Liver (tissue), 9 donors: ENCODE measurements around the gene ZNF134. TPM values are rescaled to one million over a fixed set of nuclear protein-coding genes. Genes with fewer than 3 reads are reported as not detected.
A peak's percentile ranks its signal among the peaks of the same experiment; 100 is the strongest.

Source experiments
- DNase-seq: peaks from one replicate; pipeline ENCODE4 v3.0.0-alpha.2; 2017; ENCODE audit warnings: low spot score
- H3K27ac ChIP-seq, 2 donors: one replicate each; pipeline ENCODE4 v1.7.0; 2013; ENCODE audit warnings: inconsistent platforms in 2 of 2, low read length in 2 of 2, control low read depth in 1 of 2, low read depth in 1 of 2, mild to moderate bottlenecking in 1 of 2
- H3K27me3 ChIP-seq, 4 donors: one replicate each; pipeline versions ENCODE4 v1.6.1 to v1.7.0; 2013; ENCODE audit warnings: low read length in 3 of 4, inconsistent platforms in 1 of 4, mild to moderate bottlenecking in 1 of 4, moderate library complexity in 1 of 4; ENCODE audit not compliant: control insufficient read depth in 4 of 4, insufficient read depth in 4 of 4
- H3K36me3 ChIP-seq, 4 donors: one replicate each; pipeline versions ENCODE4 v1.6.1 to v1.7.0; 2013; ENCODE audit warnings: low read length in 3 of 4, mild to moderate bottlenecking in 3 of 4, low read depth in 1 of 4, moderate library complexity in 1 of 4; ENCODE audit not compliant: control insufficient read depth in 4 of 4, insufficient read depth in 3 of 4
- H3K4me1 ChIP-seq, 4 donors: one replicate each; pipeline versions ENCODE4 v1.6.1 to v1.7.0; 2013; ENCODE audit warnings: low read length in 3 of 4, mild to moderate bottlenecking in 3 of 4, moderate library complexity in 1 of 4; ENCODE audit not compliant: control insufficient read depth in 4 of 4, insufficient read depth in 4 of 4
- H3K4me3 ChIP-seq, 3 donors: one replicate each; pipeline versions ENCODE4 v1.6.1 to v1.7.0; 2013; ENCODE audit warnings: low read length in 3 of 3, control low read depth in 1 of 3, low read depth in 1 of 3, mild to moderate bottlenecking in 1 of 3
- H3K9ac ChIP-seq, 2 donors: one replicate each; pipeline ENCODE4 v1.7.0; 2013; ENCODE audit warnings: low read length in 2 of 2, mild to moderate bottlenecking in 2 of 2, moderate library complexity in 2 of 2, control low read depth in 1 of 2, low read depth in 1 of 2
- H3K9me3 ChIP-seq, 4 donors: one replicate each; pipeline versions ENCODE4 v1.6.1 to v1.7.0; 2013; ENCODE audit warnings: low read length in 3 of 4; ENCODE audit not compliant: control insufficient read depth in 4 of 4
- ATF3 ChIP-seq: IDR thresholded peaks from 2 replicates; pipeline ENCODE4 v1.6.1; 2016; ENCODE audit warnings: antibody characterized with exemption
- CTCF ChIP-seq: fragments of 150-350 bp; IDR thresholded peaks from 2 replicates; pipeline ENCODE4 v1.5.1; 2017; ENCODE audit warnings: improper control_type of control experiment, low read depth, low read length; ENCODE audit not compliant: missing input control
- EGR1 ChIP-seq, 2 donors: IDR thresholded peaks; 2 replicates each; pipeline ENCODE4 v1.6.1; 2016 to 2018; ENCODE audit warnings: antibody characterized with exemption in 2 of 2, low read depth in 2 of 2
- FOXA1 ChIP-seq: IDR thresholded peaks from 2 replicates; pipeline ENCODE4 v1.6.1; 2016; ENCODE audit warnings: antibody characterized with exemption
- FOXA2 ChIP-seq: IDR thresholded peaks from 2 replicates; pipeline ENCODE4 v1.6.1; 2016; ENCODE audit warnings: antibody characterized with exemption
- GABPA ChIP-seq, 2 donors: IDR thresholded peaks in 1 of 2; conservative IDR thresholded peaks in 1 of 2; 2 replicates each; pipeline ENCODE4 v1.6.1; 2016; ENCODE audit warnings: antibody characterized with exemption in 2 of 2, mild to moderate bottlenecking in 1 of 2, moderate library complexity in 1 of 2
- HNF4A ChIP-seq, 2 donors: conservative IDR thresholded peaks; 2 replicates each; pipeline ENCODE4 v1.6.1; 2016; ENCODE audit warnings: antibody characterized with exemption in 2 of 2, mild to moderate bottlenecking in 2 of 2
- HNF4G ChIP-seq: IDR thresholded peaks from 2 replicates; pipeline ENCODE4 v1.6.1; 2016; ENCODE audit warnings: antibody characterized with exemption
- JUND ChIP-seq, 2 donors: IDR thresholded peaks; 2 replicates each; pipeline ENCODE4 v1.6.1; 2016; ENCODE audit warnings: antibody characterized with exemption in 2 of 2
- MAX ChIP-seq: IDR thresholded peaks from 2 replicates; pipeline ENCODE4 v1.6.1; 2016; ENCODE audit warnings: antibody characterized with exemption
- NR2F2 ChIP-seq: IDR thresholded peaks from 2 replicates; pipeline ENCODE4 v1.6.1; 2016; ENCODE audit warnings: antibody characterized with exemption
- RAD21 ChIP-seq, 2 donors: IDR thresholded peaks; 2 replicates each; pipeline ENCODE4 v1.6.1; 2016; ENCODE audit warnings: antibody characterized with exemption in 2 of 2, mild to moderate bottlenecking in 2 of 2
- REST ChIP-seq: IDR thresholded peaks from 2 replicates; pipeline ENCODE4 v1.6.1; 2016; ENCODE audit warnings: antibody characterized with exemption, mild to moderate bottlenecking
- RXRA ChIP-seq, 2 donors: IDR thresholded peaks; 2 replicates each; pipeline ENCODE4 v1.6.1; 2017 to 2018; ENCODE audit warnings: antibody characterized with exemption in 2 of 2, mild to moderate bottlenecking in 1 of 2
- SP1 ChIP-seq: IDR thresholded peaks from 2 replicates; pipeline ENCODE4 v1.6.1; 2018; ENCODE audit warnings: antibody characterized with exemption, mild to moderate bottlenecking
- TAF1 ChIP-seq: conservative IDR thresholded peaks from 2 replicates; pipeline ENCODE4 v1.6.1; 2016; ENCODE audit warnings: antibody characterized with exemption, mild to moderate bottlenecking
- YY1 ChIP-seq: IDR thresholded peaks from 2 replicates; pipeline ENCODE4 v1.6.1; 2016; ENCODE audit warnings: antibody characterized with exemption, mild to moderate bottlenecking
- ZBTB33 ChIP-seq: IDR thresholded peaks from 2 replicates; pipeline ENCODE4 v1.6.1; 2016; ENCODE audit warnings: antibody characterized with exemption
- WGBS: extraction: QIAGEN DNeasy Blood & Tissue Kit; methylation state at CpG from one replicate; pipeline ENCODE4 v1.1.7; 2013; 5-methylcytosine and 5-hydroxymethylcytosine counted together
- polyA plus RNA-seq, 2 donors: library from polyadenylated mRNA; stranded (reverse) in 1 of 2; unstranded in 1 of 2; fragments of 200-250 nt in 1 of 2; fragments of >200 nt in 1 of 2; fragmentation: Nextera tagmentation in 1 of 2; extraction: Ambion mirVana in 1 of 2; gene quantifications; one replicate each; pipeline versions ENCODE4 v1.2.1 to v1.2.3, GENCODE V29; 2013 to 2015
- total RNA-seq, 2 donors: library from RNA; depleted of rRNA; stranded (reverse); fragments of >200 nt; gene quantifications; one replicate each; pipeline ENCODE4 v1.2.3, GENCODE V29; 2014
- donor health status: healthy.
- donor health status: healthy.
- donor health status: healthy.
- donor health status: healthy.
- donor health status: healthy.

Gene ZNF134
- total and polyA plus RNA-seq, 4 donors: 1.5 to 12.1 (median 5.4) TPM

GRCh38 chr19:57656346-57656745 is 42.3 kb downstream of the ZNF134 start:
- DNase-seq: no peak
- Histone ChIP-seq H3K4me3 (no peak overlapping the region), H3K9ac (no peak overlapping the region), H3K36me3 (no peaks in the 10 kb centered on the region), H3K27ac (no peak overlapping the region), H3K27me3 (peaks cover 0 to 6% (median 0%) of the 10 kb centered on the region in 4 donors), H3K4me1 (no peaks in the 10 kb centered on the region), H3K9me3 (peaks cover 12 to 52% (median 35%) of the 10 kb centered on the region in 4 donors)
- no peak for TF ChIP-seq GABPA (IDR thresholded peaks at IDR 0.05 in 1 of 2, conservative IDR thresholded peaks at IDR 0.05 in 1 of 2)
- TF ChIP-seq ATF3: no peak
- no peak for TF ChIP-seq JUND (IDR thresholded peaks at IDR 0.05)
- no peak for TF ChIP-seq FOXA1
- TF ChIP-seq ZBTB33: no peak
- no peak for TF ChIP-seq YY1
- no peak for TF ChIP-seq HNF4A (conservative IDR thresholded peaks at IDR 0.05)
- WGBS: 71% methylated on average over 1 of the region's 1 CpG

- H3K27ac ChIP-seq: peak overlapping the region in 1 of 2 donors; percentile 35
- 4% methylated on average over 64 of the region's 64 CpGs for WGBS
Observed at GRCh38 chr19:57664269-57665127, 50.5 kb downstream of the ZNF134 start.

More at GRCh38 chr19:57664269-57665127, 50.5 kb downstream of the ZNF134 start:
- Histone ChIP-seq H3K4me3 (peak overlapping the region in 2 of 3 donors; percentile 37 to 55), H3K9ac (no peak overlapping the region), H3K27me3 (peaks cover 0 to 11% (median 1%) of the 10 kb centered on the region in 4 donors), H3K4me1 (peaks cover 0 to 4% (median 0%) of the 10 kb centered on the region in 4 donors), H3K9me3 (peaks cover 9 to 28% (median 15%) of the 10 kb centered on the region in 4 donors), H3K36me3 (peaks cover 0 to 2% (median 0%) of the 10 kb centered on the region in 4 donors)
- DNase-seq: peak; percentile 62
- TF ChIP-seq CTCF (no peak), FOXA1 (no peak), GABPA (IDR thresholded peaks at IDR 0.05 in 1 of 2, conservative IDR thresholded peaks at IDR 0.05 in 1 of 2) (no peak), REST (no peak), HNF4A (conservative IDR thresholded peaks at IDR 0.05) (no peak), ATF3 (no peak), FOXA2 (no peak), YY1 (no peak), RXRA (IDR thresholded peaks at IDR 0.05) (no peak), RAD21 (IDR thresholded peaks at IDR 0.05) (no peak), ZBTB33 (no peak), NR2F2 (no peak), HNF4G (no peak), EGR1 (IDR thresholded peaks at IDR 0.05; ENCODE audit: low read depth in 2 of 2) (no peak), JUND (IDR thresholded peaks at IDR 0.05) (no peak), SP1 (no peak), TAF1 (no peak), MAX (no peak)
